GM12801 (cell line): ENCODE results near the gene HASPIN.

Source experiments
- TF ChIP-seq, protein P1 (sequence below): IDR thresholded peaks from one replicate; pipeline ENCODE4 v1.5.1; 2011; ENCODE audit warnings: control low read depth; ENCODE audit not compliant: insufficient read length; ENCODE audit errors: extremely low read depth

HASPIN gene

DNA sequence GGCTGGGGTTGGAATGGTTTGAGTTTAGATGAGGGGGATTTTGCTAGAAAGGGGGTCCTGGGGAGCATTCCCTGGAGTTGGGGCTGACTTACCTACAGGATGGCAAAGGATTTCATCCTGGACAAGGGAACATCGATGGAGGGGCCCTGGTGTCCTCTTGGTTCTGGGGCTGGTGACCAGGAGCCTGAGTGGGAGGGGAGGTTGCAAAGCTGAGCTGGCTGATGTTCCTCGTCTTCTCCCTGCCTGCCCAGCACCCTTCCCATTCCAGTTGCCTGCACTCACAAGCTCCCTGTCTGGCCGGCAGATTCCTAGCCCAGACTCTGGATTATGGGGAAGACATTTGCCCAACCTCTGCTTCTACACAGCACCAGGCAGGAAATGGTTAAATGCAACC is 40.1 kb downstream of the HASPIN start:
- TF ChIP-seq, protein P1, sequence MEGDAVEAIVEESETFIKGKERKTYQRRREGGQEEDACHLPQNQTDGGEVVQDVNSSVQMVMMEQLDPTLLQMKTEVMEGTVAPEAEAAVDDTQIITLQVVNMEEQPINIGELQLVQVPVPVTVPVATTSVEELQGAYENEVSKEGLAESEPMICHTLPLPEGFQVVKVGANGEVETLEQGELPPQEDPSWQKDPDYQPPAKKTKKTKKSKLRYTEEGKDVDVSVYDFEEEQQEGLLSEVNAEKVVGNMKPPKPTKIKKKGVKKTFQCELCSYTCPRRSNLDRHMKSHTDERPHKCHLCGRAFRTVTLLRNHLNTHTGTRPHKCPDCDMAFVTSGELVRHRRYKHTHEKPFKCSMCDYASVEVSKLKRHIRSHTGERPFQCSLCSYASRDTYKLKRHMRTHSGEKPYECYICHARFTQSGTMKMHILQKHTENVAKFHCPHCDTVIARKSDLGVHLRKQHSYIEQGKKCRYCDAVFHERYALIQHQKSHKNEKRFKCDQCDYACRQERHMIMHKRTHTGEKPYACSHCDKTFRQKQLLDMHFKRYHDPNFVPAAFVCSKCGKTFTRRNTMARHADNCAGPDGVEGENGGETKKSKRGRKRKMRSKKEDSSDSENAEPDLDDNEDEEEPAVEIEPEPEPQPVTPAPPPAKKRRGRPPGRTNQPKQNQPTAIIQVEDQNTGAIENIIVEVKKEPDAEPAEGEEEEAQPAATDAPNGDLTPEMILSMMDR, result no peak

DNA sequence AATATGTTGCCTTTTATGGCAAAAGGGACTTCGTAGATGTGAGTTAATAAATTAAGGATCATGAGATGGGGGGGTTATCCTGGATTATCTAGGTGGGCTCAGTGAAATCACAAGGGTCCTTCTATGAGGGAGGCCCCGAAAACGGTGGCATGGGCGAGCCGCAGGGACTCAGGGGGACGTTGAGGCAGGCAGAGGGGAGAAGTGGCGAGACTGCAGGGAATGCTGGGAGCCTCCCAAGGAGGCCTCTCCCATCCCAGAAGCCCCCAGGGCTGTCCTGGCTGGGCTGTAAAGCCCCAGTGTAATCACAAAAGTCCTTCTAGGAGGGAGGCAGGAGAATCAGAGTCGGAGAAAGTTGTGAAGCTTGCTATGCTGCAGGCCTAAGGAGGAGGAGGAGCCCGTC is 42.3 kb downstream of the HASPIN start:
- TF ChIP-seq, protein P1, result no peak

DNA sequence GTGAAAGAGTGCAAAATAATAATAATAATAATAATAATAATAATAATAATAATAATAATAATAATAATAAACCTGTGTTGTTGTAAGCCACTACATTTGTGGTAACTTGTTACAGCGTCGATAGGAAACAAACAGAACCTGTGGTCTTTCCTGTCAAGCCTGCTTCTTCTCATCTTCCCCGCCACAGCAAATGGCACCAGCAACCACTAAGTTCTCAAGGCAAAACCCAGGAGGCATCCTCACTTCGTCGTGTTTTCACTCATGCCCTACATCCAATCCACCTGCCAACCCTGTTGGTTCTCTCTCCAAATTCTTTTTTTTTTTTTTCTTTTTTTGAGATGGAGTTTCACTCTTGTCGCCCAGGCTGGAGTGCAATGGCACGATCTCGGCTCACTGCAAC is 43.1 kb downstream of the HASPIN start:
- TF ChIP-seq, protein P1, result no peak

- TF ChIP-seq, protein P1, result no peak
These were observed 44.6 kb downstream of the HASPIN start for GRCh38 chr17:3768341-3768740.

DNA sequence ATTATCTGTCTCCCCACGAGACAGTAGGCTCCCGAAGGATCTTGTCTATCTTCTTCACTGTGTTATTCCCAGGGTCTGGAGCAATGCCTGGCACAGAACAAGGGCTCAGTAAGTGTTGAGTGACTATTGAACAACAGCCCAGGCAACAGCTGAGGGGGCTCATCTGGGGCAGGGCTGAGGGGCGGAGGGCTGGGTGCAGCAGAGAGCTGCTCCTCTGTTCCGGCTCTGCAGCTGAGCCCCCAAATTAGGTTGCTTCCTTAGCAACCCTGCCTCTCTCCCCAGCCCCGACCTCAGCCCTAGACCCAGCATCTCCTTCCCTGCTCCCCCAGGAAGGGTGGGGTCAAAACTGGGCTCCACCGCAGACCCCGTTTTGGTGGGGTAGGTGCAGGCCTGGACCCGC is 45.1 kb downstream of the HASPIN start:
- TF ChIP-seq, protein P1, result no peak

DNA sequence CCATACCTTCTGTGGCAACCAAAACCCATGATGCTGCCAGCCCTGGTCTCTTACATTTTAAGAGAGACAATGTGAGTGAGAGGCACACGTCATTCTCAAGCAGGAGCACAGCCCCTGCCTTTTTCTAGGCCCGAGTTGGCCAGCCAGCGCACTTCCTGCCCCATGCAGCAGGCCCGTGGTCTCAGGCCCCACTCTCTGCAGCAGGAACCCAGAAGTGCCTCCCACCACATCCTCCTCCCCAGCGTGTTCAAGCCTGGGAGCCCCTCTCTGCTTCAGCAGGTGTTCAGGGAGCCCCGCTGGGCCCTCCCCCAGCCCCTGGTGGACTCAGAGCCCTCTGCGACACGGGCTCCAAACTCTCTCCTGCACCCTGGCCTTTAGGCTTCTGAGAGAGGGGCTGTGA is 46.8 kb downstream of the HASPIN start:
- TF ChIP-seq, protein P1, result no peak

DNA sequence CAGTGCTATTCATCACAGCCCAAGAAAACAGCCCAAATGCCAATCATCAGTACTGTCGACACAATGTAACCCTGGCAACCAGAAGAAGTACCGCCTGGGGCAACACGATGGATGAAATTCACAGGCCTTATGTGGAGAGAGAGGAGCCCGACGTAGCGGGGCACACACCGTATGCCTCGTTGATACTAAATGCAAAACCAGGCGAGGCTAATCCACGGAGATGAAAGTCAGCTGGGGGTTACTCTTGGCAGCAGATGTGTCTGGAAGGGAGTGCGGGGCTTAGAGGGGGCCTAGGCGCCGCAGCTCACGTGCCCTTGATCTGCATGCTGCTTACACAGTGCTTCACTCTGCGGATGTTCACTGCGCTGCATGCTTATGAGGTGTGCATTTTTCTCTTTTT is 47.4 kb downstream of the HASPIN start:
- TF ChIP-seq, protein P1, result no peak

GRCh38 chr17:3772764-3773163 is 49.1 kb downstream of the HASPIN start:
- TF ChIP-seq, protein P1, result no peak
